Effector memory CD4-positive, alpha-beta T cell (primary cell): ENCODE results near the gene HOXB3.
A peak's percentile ranks its signal among the peaks of the same experiment; 100 is the strongest.

ENCODE experiments used
- DNase-seq, 3 donors: peaks; one replicate each; pipeline ENCODE4 v3.0.0-alpha.2; 2020
- H3K27ac ChIP-seq: 2 replicates; pipeline ENCODE4 v1.7.0; 2013; ENCODE audit warnings: mild to moderate bottlenecking, low read length, moderate library complexity; ENCODE audit not compliant: insufficient read depth, poor library complexity, severe bottlenecking
- H3K27me3 ChIP-seq: replicated peaks from 2 replicates; pipeline ENCODE4 v1.7.0; 2013; ENCODE audit warnings: mild to moderate bottlenecking, low read length; ENCODE audit not compliant: insufficient read depth, control insufficient read depth, poor library complexity, severe bottlenecking
- H3K36me3 ChIP-seq: 2 replicates; pipeline ENCODE4 v1.7.0; 2013; ENCODE audit warnings: mild to moderate bottlenecking, low read length, moderate library complexity; ENCODE audit not compliant: control insufficient read depth, insufficient read depth
- H3K4me1 ChIP-seq: 2 replicates; pipeline ENCODE4 v1.7.0; 2013; ENCODE audit warnings: low read length, mild to moderate bottlenecking; ENCODE audit not compliant: control insufficient read depth, insufficient read depth, poor library complexity, severe bottlenecking
- H3K4me3 ChIP-seq: 2 replicates; pipeline ENCODE4 v1.7.0; 2013; ENCODE audit warnings: low read length, low read depth, mild to moderate bottlenecking; ENCODE audit not compliant: insufficient read depth, poor library complexity, severe bottlenecking
- H3K9me3 ChIP-seq: 2 replicates; pipeline ENCODE4 v1.7.0; 2013; ENCODE audit warnings: mild to moderate bottlenecking, low read length, moderate library complexity; ENCODE audit not compliant: control insufficient read depth
- total RNA-seq, 3 donors: gene quantifications; one replicate each; lab custom pipeline; 2026; lab: John Stamatoyannopoulos, UW

HOXB3 gene
- 4.0 to 5.4 (median 4.2) reads per million in 3 donors for total RNA-seq

DNA sequence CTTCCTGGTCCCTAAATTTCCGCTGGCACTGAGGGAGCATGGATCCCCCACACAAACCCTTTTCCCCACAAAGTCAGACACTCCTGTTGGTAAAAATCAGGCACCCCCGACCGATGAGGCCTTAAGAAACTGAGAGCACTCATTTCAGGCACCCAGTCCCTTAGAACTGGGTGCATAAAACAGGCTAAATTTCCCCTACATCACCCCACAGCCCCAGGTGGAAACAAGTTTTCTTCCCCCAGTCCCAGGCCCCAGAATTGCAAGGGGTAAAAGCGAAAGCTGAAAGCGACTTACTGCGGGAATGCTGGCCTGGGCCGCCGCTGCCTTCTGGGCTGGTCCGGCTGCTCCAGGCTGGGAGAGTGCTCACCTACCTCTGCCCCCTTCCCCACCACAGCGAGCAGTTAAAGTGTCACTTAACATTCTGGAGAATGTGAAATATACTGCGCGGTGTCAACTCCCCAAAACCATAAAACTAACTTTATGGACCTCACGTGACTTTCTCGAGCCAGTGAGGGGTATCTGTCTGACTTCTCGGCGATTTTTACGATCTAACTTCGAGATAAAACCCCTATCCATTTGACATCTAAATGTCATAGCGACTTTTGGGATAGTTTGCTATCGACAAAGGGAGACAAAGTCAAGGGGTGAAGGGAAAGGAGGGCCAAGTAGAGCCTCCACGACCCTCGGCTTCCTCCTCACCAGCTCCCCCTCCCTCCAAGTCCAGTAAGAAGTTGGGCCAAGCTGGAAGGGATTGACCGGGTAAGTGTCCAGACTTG is at the start of gene HOXB3:
TSS of gene HOXB3 (minus strand) at position 411 of the 776 bp plus-strand sequence. CDS start 37,767 bp downstream, outside the sequence.
- Histone ChIP-seq H3K27ac (no peak within 1 kb of the TSS), H3K4me1 (peaks cover 31% of the 10 kb centered on the region)
- DNase-seq = no peak

DNA sequence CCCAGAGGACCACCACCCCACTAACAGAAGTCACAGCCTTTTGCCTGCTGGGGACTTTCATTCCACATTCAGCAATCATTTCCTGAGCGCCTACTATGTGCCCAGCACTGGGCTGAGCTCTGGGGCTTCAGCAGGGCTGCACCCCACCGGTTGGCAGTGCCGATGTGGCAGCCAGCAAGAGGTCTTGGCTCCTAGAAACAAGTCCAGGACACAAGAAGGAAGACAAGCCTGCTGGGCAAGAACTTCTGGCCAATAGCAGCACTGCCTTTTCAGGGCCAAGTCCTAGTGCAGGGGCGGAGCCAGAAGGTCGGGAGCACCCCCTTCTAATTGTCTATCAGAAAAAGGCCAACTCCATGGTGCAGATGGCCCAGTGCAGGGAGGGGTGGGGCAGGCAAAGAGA is 49.1 kb upstream of the HOXB3 start:
- H3K4me3 ChIP-seq = no peak overlapping the region
- H3K27me3 ChIP-seq = peaks cover 72% of the 10 kb centered on the region
- peaks cover 18% of the 10 kb centered on the region for H3K4me1 ChIP-seq
- H3K27ac ChIP-seq = no peak overlapping the region
- DNase-seq = no peak
- no peaks in the 10 kb centered on the region for H3K9me3 ChIP-seq
- no peaks in the 10 kb centered on the region for H3K36me3 ChIP-seq

More for the DNA sequence above, at the start of gene HOXB3:
- Histone ChIP-seq H3K9me3 (no peaks in the 10 kb centered on the region), H3K36me3 (no peaks in the 10 kb centered on the region), H3K4me3 (no peak within 1 kb of the TSS), H3K27me3 (peaks cover 28% of the 10 kb centered on the region)

DNA sequence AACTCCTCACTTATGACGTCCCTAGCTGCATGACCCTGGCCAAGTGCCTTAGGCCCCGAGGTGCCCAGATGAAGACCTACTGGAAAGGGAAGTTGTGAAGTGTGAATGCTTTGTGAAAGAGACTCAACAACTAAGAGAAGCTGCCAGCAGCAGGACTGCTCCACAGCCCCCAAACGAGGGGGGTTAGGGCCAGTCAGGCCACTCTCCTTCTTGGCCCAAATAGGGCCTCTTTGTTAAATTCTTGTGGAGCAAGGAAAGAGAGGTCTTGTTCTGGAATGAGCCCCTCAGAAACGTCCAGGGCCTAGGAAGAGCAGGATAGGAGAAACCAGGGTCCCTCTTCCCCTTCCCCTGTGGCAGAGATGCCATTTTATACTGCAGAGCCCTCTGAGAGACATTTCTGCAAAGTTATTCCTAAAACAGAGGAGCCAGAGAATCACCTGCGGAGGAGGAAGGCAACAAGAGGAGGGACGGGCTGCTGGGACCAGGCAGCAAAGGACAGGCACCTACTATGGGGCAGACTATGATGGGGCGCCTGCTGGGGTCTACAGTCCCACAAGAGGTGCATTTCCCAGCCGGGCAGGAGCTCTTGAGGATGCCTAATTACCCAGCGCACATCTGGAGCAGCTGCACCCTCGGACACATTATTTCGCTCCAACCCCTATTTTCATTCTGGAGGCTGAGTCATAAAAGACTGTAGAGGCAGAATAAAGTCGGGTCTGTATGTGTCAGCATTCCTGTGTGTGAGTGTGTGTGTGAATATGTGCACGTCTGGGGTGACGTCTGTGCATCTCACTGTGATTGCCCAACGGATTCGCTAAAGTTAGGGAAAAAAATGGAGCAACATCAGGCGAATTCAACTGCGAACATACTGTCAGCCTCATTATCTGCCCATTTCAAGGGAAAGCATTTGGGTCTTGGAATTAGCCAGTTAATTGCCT is 47.6 kb upstream of the HOXB3 start:
- Histone ChIP-seq H3K27me3 (peaks cover 76% of the 10 kb centered on the region), H3K27ac (no peak overlapping the region), H3K4me1 (peaks cover 17% of the 10 kb centered on the region), H3K9me3 (no peaks in the 10 kb centered on the region), H3K4me3 (no peak overlapping the region), H3K36me3 (no peaks in the 10 kb centered on the region)
- no peak for DNase-seq

DNA sequence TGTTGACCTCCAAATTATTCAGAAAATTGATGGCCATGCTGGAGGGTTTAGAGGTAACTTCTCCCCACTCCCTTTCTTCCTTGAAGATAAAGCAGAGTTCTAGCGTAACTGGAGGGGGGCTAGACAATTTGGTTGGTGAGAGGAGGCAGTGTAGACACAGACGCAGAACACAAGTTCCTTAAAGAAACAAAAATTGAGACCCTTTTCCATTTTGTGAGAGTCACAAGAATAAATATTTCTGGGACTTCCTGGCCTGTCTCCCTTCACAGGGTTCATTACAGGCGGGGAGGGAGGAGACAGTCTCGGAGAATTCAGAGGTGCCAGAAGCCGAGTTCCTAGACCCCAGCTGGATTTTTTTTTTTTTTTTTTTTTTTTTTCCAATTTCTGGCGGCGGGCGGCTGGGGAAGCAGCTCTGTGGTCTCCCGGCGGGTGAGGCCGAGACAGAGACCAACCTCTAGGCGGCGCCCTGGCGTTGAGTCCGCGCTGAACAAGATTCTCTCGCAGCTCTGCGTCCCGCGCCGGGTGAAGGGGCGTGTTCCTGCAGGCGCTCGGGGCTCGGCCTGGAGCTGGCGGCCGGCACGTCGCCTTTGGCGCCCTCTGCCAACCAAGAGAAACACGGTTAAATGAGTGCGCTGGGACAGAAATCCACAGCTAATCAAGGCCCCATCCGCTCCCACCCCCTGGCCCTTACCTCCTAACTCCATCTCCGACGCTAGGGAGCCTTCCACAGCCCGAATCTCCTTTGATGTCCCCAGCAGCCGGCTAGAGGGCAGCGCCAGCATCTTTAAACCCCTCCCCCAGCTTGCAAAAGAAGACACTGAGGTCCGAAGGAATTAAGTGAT is 46.4 kb upstream of the HOXB3 start:
- Histone ChIP-seq H3K27me3 (peaks cover 77% of the 10 kb centered on the region), H3K4me3 (no peak overlapping the region), H3K36me3 (no peaks in the 10 kb centered on the region)

GRCh38 chr17:48634493-48635208 is 44.6 kb upstream of the HOXB3 start:
- Histone ChIP-seq H3K36me3 (no peaks in the 10 kb centered on the region), H3K27ac (no peak overlapping the region), H3K9me3 (no peaks in the 10 kb centered on the region), H3K4me3 (no peak overlapping the region), H3K4me1 (peaks cover 8% of the 10 kb centered on the region), H3K27me3 (peaks cover 81% of the 10 kb centered on the region)
- DNase-seq = no peak

More for the DNA sequence above, 46.4 kb upstream of the HOXB3 start:
- Histone ChIP-seq H3K27ac (no peak overlapping the region), H3K4me1 (peaks cover 8% of the 10 kb centered on the region), H3K9me3 (no peaks in the 10 kb centered on the region)
- DNase-seq = peak in 2 of 3 donors; percentile 33 to 50

- DNase-seq = no peak
- H3K27me3 ChIP-seq = peaks cover 85% of the 10 kb centered on the region
- H3K4me3 ChIP-seq = no peak overlapping the region
- H3K36me3 ChIP-seq = no peaks in the 10 kb centered on the region
- peaks cover 8% of the 10 kb centered on the region for H3K4me1 ChIP-seq
- no peaks in the 10 kb centered on the region for H3K9me3 ChIP-seq
- H3K27ac ChIP-seq = no peak overlapping the region
These were observed 43.2 kb upstream of the HOXB3 start for GRCh38 chr17:48633266-48633677.

DNA sequence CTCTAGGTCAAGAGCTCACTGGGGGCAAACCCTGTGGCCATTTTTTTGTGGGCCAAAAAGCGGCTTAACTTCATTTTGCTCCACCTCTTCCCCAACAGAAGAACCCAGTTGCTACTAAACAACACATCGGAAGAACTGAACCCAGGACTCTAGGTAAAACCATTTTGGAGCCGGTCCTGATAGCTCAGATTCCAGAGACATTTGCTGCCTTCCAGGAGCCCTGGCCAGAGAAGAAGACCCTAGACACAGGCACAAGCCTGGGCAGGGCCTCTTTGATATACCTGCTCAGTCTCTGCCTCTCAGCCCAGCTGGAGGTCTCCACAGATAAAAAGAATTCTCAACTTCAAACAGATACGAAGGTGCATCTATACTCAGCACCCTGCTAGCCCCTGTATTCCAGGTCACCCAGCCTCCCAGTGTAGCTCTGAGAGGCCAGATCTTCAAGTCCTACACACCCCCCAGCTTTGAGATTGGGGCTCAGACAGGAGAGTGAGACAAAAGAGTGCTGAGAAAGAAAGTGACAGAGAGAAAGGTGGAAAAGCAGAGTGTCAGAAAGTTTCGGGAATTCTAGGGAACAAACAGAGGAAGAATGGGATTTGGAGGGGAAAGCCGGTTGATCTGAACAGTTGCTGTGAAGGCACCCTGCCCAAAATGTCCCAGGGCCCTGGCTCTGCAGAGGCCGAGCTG is 42.7 kb upstream of the HOXB3 start:
- Histone ChIP-seq H3K27ac (no peak overlapping the region), H3K36me3 (no peaks in the 10 kb centered on the region), H3K4me1 (peaks cover 8% of the 10 kb centered on the region), H3K9me3 (no peaks in the 10 kb centered on the region), H3K27me3 (peaks cover 85% of the 10 kb centered on the region), H3K4me3 (no peak overlapping the region)
- DNase-seq = no peak

GRCh38 chr17:48631693-48632578 is 41.9 kb upstream of the HOXB3 start:
- Histone ChIP-seq H3K9me3 (no peaks in the 10 kb centered on the region), H3K36me3 (no peaks in the 10 kb centered on the region), H3K27me3 (peaks cover 85% of the 10 kb centered on the region), H3K27ac (no peak overlapping the region), H3K4me3 (no peak overlapping the region), H3K4me1 (peaks cover 9% of the 10 kb centered on the region)
- DNase-seq = no peak
